ENCODE data around the gene PIGH.

DNA sequence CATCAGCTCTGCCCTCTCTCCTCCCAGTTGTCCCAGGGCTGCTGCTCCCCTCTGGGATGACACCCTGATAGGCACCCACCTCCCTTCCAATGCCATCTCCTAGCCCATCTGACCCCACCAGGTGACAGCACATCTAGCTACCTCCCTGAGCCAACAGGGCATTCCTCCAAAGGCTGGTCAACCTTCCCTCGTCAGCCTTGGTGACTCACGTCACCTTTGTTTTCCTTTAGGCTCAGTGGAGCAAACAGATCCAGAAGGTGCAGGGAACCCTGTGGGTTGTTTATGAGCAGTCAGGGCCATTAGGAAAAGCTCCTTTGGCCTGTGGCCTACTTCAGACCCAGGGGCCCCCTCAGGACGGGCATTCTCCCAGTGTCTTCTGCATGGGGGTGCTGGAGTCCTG, 32.4 kb downstream of the PIGH start:
- TF ChIP-seq, protein P1, sequence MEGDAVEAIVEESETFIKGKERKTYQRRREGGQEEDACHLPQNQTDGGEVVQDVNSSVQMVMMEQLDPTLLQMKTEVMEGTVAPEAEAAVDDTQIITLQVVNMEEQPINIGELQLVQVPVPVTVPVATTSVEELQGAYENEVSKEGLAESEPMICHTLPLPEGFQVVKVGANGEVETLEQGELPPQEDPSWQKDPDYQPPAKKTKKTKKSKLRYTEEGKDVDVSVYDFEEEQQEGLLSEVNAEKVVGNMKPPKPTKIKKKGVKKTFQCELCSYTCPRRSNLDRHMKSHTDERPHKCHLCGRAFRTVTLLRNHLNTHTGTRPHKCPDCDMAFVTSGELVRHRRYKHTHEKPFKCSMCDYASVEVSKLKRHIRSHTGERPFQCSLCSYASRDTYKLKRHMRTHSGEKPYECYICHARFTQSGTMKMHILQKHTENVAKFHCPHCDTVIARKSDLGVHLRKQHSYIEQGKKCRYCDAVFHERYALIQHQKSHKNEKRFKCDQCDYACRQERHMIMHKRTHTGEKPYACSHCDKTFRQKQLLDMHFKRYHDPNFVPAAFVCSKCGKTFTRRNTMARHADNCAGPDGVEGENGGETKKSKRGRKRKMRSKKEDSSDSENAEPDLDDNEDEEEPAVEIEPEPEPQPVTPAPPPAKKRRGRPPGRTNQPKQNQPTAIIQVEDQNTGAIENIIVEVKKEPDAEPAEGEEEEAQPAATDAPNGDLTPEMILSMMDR (IDR thresholded peaks at IDR 0.05) = no peak
- no peak for TF ChIP-seq POLR2AphosphoS5 (IDR thresholded peaks at IDR 0.05)
